GM19351 (cell line): ENCODE data around the gene RALGPS2.
"Not testable (repeated sequence)": the region's sequence is repeated elsewhere in the genome, so short reads cannot be mapped to it uniquely, and the experiment has no call there.

Experiments
- ATAC-seq: cut with Tn5 transposase; IDR thresholded peaks from one replicate; pipeline ENCODE4 v1.9.1; 2021; ENCODE audit warnings: mild to moderate bottlenecking, moderate library complexity; ENCODE audit not compliant: unreplicated experiment

Gene RALGPS2

DNA sequence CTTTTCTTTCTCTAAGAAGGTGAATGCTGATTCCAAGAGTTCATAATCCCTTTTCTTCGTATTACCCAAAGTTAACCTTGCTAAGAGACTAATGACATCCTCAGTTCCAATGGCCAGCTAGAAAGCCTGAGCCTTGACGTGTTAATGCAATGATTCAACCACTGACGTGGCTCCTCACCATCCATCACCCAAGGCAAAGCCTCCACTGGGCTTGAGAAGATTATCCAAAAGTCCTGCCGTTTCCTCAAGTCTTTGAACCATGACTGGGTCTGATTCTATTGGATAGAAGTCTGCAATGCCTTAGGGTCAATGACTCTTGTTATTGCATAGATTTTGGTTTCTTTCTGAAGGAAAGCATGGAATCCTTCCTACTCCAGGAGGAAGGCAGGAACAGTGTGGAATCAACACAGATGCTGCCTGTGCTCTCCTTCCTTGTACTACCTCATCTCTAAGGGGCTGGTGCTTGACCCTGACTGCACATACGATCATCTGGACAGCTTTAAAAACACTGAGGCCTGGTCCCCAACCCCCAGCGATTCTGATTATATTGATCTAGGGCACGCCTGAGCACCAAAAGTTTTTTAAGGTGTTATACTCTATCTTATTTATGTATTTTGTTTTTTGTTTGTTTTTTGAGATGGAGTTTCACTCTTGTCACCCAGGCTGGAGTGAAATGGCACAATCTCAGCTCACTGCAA lies 215.2 kb downstream of the RALGPS2 start:
- no peak for ATAC-seq

GRCh38 chr1:178941261-178941689 lies 216.2 kb downstream of the RALGPS2 start:
- no peak for ATAC-seq

GRCh38 chr1:178941849-178942248 lies 216.8 kb downstream of the RALGPS2 start:
- no peak for ATAC-seq

DNA sequence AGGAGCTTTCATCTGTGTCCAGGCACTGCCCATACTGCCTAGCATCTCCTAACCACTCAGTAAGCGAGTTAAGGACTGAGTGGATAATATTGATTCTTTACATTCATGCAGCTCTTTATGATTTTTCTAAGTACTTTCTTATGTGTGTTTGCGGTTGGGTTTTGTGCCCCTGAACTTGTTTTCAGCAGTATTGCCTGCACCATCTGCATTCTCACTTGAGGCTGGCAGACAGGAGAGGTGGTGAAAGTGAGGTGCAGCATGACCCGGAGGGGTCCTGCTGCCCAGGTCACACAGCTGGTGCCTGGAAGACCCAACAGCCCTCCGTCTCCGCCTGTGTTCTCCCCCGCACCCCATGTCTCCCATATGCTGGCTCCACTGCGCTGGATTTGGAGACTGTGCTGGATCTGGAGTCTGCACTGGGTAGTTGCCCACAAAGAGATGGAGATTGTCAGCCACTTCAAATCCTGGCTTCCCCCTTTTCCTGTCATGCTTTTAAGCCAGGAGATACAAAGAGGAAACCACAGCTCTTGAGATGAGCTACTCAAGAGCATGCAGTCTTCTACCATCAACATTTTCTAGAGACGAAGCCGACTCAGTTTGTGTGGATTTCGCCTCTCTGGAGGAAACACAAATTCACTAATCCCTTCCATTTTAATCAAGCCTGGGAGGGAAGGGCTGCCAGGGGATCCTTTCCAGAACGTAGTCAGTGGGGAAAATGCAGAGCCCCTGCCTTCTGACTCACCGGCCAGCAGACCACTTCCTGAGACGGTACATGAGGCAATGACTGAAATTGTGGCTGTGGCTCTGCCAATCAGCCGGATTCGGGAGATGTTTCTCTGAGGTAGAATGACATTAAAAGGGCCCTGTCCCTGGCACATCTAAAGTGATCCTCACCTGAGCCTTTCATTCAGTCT lies 217.5 kb downstream of the RALGPS2 start:
- ATAC-seq, result no peak

- no peak for ATAC-seq
Observed at GRCh38 chr1:178944729-178945128, 219.7 kb downstream of the RALGPS2 start.

DNA sequence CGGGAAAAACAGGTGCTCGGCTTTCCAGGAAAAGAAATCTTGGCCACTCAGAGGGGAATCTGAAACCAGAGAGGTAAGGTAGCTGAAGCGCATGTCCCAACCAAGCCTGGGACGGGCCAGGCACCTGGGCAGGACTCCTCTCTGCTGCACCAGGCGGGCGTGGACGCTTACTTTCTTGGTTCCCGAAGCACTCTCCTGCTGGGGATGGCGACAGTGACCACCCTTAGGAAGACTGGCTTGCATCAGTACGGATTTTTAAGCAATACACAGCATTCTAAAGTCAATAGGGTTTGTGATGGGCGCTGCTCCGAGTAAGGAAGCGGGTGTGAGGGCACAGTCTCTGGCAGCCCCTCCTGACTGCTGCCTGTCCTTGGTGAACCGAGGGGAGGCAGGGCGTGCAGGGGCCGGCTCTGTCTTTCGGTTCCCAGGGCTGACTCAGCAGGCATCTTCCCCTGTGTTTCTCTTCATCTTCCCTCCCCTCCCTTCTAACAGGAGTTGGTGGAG lies 220.8 kb downstream of the RALGPS2 start:
- no peak for ATAC-seq

GRCh38 chr1:178946416-178946815 lies 221.4 kb downstream of the RALGPS2 start:
- ATAC-seq, result no peak

DNA sequence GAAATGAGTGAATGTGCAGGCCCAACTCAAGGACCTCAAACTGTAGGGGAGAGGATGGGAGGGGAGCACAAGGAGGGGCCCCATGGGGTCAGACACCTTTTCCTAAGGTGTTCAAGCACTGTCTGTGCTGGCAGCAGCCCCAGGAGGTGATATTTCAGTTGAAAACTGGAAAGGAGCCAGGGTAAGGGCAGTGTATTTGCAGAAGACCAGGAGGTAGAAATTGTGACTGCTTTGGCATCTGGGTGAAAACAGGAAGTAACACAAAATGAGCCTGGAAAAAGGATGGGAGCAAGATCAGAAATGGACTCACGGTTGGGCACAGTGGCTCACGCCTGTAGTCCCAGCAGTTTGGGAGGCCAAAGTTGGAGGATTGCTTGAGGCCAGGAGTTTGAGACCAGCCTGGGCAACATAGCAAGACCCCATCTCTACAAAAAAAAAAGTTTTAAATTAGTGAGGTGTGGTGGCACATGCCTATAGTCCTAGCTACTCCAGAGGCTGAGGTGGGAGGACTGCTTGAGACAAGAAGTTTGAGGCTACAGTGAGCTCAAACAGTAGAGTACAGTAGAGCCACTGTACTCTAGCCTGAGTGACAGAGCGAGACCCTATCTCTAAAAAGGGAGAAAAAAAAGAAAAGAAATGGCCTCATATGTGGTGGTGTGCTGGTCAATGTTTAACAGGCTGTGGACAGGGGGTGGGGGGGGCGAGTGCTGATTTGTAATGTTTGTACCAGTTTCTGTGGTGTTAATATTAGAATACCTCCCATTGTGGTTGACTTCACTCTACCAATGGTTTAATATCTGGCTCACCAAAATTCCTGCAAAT lies 222.0 kb downstream of the RALGPS2 start:
- no peak for ATAC-seq

DNA sequence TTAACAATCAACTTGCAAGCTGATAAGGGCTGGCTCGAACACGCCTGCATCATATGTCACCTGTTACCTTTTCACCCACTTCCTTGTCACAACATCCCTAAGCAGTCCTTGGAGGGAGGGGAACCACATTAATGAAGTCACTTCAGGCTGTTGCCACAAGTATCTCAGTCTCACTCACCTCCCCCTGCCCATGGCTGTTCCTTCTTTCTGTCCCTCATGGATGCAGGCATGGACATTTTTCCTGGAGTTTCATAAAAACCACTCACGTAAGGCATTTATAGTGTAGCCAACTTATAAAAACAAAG lies 222.6 kb downstream of the RALGPS2 start:
- no peak for ATAC-seq

- no peak for ATAC-seq
Observed at GRCh38 chr1:178948676-178949075, 223.6 kb downstream of the RALGPS2 start.

DNA sequence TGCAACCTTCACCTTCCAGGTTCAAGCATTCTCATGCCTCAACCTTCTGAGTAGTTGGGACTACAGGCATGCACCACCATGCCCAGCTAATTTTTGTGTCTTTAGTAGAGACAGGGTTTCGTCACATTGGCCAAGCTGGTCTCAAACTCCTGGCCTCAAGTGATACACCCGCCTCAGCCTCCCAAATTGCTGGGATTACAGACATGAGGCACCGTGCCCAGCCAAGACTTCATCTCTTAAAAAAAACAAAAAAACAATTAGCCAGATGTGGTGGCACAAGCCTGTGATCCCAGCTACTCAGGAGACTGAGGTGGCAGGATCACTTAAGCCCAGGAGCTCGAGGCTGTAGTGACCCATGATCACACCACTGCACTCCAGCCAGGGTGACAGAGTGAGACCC lies 224.8 kb downstream of the RALGPS2 start:
- not testable (repeated sequence) for ATAC-seq

DNA sequence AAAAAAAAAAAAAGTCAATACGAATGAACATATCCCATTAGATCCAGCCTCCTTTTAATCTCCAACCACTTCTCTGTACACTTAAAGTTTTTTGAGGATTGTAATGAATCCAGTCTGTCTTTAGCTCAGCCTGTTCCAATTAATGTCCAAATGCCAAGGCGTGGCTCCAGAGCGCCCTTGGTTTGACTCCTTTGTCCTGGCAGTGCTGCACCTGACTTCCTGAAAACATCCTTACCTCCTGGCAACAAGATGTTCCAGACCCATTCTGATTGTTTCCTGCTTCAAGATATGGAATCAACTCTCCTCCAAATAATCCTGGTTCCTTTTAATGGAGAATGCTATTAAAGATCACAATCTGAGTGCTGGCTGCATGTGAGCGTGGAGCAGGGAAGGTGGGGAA lies 226.6 kb downstream of the RALGPS2 start:
- ATAC-seq, result no peak

GRCh38 chr1:178953034-178953433 lies 228.0 kb downstream of the RALGPS2 start:
- ATAC-seq, result no peak

GRCh38 chr1:178953538-178954324 lies 228.7 kb downstream of the RALGPS2 start:
- no peak for ATAC-seq

GRCh38 chr1:178954325-178954690 lies 229.3 kb downstream of the RALGPS2 start:
- no peak for ATAC-seq

DNA sequence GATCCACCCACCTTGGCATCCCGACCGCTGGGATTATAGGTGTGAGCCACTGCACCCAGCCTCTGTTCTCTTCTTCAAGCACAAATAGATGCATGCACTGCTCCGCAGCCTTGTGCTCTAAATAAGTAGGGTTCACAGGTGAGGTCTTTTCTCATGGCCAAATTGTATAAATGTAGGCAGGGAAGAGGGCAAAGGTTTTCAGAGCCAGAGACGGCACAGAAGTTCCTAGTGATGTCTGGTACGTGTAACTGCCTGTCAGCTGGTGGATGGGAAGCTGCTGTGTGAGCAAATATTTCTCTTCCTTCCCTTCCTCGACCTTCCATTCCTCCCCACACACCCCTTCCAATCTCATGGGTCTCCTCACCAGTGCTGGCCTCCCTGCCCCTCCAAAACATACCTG lies 229.9 kb downstream of the RALGPS2 start:
- ATAC-seq, result no peak

- ATAC-seq, result no peak
Observed at GRCh38 chr1:178955391-178955954, 230.4 kb downstream of the RALGPS2 start.

- ATAC-seq, result no peak
Observed at GRCh38 chr1:178958491-178958890, 233.4 kb downstream of the RALGPS2 start.

DNA sequence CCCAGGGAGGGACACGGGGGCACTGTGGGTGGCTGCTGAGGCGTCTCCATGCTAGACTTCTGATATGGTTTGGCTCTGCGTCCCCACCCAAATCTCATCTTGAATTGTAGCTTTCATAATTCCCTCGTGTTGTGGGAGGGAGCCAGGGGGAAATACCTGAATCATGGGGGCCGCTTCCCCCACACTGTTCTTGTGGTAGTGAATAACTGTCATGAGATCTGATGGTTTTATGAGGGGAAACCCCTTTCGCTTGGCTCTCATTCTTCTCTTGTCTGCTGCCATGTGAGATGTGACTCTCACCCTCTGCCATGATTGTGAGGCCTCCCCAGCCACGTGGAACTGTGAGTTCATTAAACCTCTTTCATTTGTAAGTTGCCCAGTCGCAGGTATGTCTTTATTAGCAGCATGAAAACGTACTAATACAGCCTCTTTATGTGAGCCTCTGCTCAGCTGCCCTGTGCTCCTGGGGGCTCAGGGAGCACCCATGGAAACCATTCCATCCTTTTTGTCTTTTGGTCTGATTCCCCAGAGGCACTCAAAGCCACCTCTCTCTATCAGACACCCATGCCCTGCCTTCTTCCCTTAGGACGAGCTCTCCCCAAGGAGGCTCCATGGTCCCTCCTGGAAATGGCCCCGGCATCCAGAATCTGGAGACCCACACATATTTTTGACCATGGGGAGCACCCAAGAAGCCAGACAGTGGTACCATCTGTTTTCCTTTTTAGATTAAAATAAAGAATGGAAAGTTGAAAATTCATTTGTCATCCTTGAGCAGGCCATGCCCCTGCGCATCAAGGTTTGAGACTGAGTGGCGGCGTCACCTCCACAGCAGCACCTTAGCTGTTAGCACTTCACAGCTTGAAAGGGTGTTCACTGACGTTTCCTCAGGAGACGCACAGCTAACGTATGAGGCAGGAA lies 234.8 kb downstream of the RALGPS2 start:
- ATAC-seq, result no peak
